Vagina (tissue), 2 donors: ENCODE data around the gene TBX18. TPM values are rescaled to one million over a fixed set of nuclear protein-coding genes. Genes with fewer than 3 reads are reported as not detected.

ENCODE experiments used
- DNase-seq, 2 donors: peaks; one replicate each; pipeline ENCODE4 v3.0.0-alpha.2; 2017; ENCODE audit errors: extremely low spot score in 2 of 2
- H3K27ac ChIP-seq: fragments of 200-600 bp; sonication (generic); one replicate; pipeline ENCODE4 v1.5.1; 2019
- H3K27me3 ChIP-seq: fragments of 200-600 bp; sonication (generic); one replicate; pipeline ENCODE4 v1.5.1; 2019
- H3K36me3 ChIP-seq, 2 donors: fragments of 200-600 bp; sonication (generic); one replicate each; pipeline ENCODE4 v1.5.1; 2017 to 2019
- H3K4me1 ChIP-seq: fragments of 200-600 bp; sonication (generic); one replicate; pipeline ENCODE4 v1.5.1; 2019
- H3K4me3 ChIP-seq, 2 donors: fragments of 200-600 bp; sonication (generic); 1 replicate in 1 of 2; 2 replicates in 1 of 2; pipeline ENCODE4 v1.5.1; 2016 to 2019
- H3K9me3 ChIP-seq: fragments of 200-600 bp; sonication (generic); one replicate; pipeline ENCODE4 v1.5.1; 2019
- POLR2A ChIP-seq, 2 donors: fragments of 450-650 bp; IDR thresholded peaks; one replicate each; pipeline ENCODE4 v1.6.1; 2017; ENCODE audit warnings: antibody characterized with exemption in 2 of 2, mild to moderate bottlenecking in 2 of 2, moderate library complexity in 2 of 2
- POLR2AphosphoS5 ChIP-seq, 2 donors: sonication (generic); formaldehyde crosslinking; IDR thresholded peaks; one replicate each; pipeline ENCODE4 v1.9.0; 2017; ENCODE audit warnings: antibody characterized with exemption in 2 of 2, mild to moderate bottlenecking in 2 of 2, low read depth in 1 of 2; ENCODE audit not compliant: insufficient read depth in 1 of 2
- intact Hi-C: fragments of 100-400 bp; cut with DNase I; formaldehyde crosslinking; loops from one replicate; pipeline ENCODE4 v1.15.1; 2023
- total RNA-seq: library from RNA; depleted of rRNA; stranded (reverse); fragments of >200 nt; gene quantifications from one replicate; pipeline ENCODE4 v1.2.3, GENCODE V29; 2016
- TF ChIP-seq, protein P1 (sequence below), 3 experiments: fragments of 450-650 bp in 2 of 3; fragments of 200-600 bp in 1 of 3; sonication (generic) in 1 of 3; IDR thresholded peaks; one replicate each; pipeline ENCODE4 v1.5.1; 2017 to 2019; ENCODE audit warnings: antibody characterized with exemption in 3 of 3, mild to moderate bottlenecking in 2 of 3, moderate library complexity in 2 of 3

Gene TBX18
- total RNA-seq, 1 donor from 2014 or later: 9.8 TPM

- Histone ChIP-seq H3K4me1 (peaks cover 7% of the 10 kb centered on the region), H3K27ac (no peak overlapping the region), H3K27me3 (no peaks in the 10 kb centered on the region), H3K36me3 (no peaks in the 10 kb centered on the region), H3K9me3 (no peaks in the 10 kb centered on the region), H3K4me3 (no peak overlapping the region)
- intact Hi-C loops: no loop called here
- TF ChIP-seq POLR2A (IDR thresholded peaks at IDR 0.05) (no peak), POLR2AphosphoS5 (IDR thresholded peaks at IDR 0.05; ENCODE audit: insufficient read depth in 1 of 2, low read depth in 1 of 2) (no peak)
- TF ChIP-seq, protein P1, sequence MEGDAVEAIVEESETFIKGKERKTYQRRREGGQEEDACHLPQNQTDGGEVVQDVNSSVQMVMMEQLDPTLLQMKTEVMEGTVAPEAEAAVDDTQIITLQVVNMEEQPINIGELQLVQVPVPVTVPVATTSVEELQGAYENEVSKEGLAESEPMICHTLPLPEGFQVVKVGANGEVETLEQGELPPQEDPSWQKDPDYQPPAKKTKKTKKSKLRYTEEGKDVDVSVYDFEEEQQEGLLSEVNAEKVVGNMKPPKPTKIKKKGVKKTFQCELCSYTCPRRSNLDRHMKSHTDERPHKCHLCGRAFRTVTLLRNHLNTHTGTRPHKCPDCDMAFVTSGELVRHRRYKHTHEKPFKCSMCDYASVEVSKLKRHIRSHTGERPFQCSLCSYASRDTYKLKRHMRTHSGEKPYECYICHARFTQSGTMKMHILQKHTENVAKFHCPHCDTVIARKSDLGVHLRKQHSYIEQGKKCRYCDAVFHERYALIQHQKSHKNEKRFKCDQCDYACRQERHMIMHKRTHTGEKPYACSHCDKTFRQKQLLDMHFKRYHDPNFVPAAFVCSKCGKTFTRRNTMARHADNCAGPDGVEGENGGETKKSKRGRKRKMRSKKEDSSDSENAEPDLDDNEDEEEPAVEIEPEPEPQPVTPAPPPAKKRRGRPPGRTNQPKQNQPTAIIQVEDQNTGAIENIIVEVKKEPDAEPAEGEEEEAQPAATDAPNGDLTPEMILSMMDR (IDR thresholded peaks at IDR 0.05): no peak
- DNase-seq: no peak
Measured at GRCh38 chr6:84804720-84805119, 40.3 kb upstream of the TBX18 start.

DNA sequence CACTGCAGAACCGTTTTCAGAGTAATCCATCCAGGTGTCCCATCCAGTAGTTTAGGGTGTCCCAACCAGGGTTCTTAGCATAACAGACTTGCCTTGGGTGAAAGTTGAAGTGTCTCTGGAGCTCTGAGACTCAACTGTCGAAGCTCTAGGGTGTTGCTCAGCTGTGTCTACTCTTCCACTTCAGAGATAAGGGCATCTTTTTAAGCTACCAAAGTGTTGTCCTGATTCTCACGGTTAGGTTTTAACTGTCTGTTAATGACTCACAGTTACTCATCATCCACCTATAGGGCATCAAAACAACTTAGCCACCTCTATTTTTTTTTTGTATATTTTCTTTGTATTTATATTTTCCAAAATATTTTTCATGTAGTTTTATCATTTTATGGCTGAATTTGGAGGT is 36.9 kb upstream of the TBX18 start:
- Histone ChIP-seq H3K9me3 (no peaks in the 10 kb centered on the region), H3K36me3 (no peaks in the 10 kb centered on the region), H3K27me3 (no peaks in the 10 kb centered on the region), H3K27ac (no peak overlapping the region), H3K4me3 (no peak overlapping the region), H3K4me1 (no peaks in the 10 kb centered on the region)
- no peak for DNase-seq
- TF ChIP-seq POLR2AphosphoS5 (IDR thresholded peaks at IDR 0.05; ENCODE audit: insufficient read depth in 1 of 2, low read depth in 1 of 2) (no peak), POLR2A (IDR thresholded peaks at IDR 0.05) (no peak)
- TF ChIP-seq, protein P1 (IDR thresholded peaks at IDR 0.05): no peak
- intact Hi-C loops: no loop called here

DNA sequence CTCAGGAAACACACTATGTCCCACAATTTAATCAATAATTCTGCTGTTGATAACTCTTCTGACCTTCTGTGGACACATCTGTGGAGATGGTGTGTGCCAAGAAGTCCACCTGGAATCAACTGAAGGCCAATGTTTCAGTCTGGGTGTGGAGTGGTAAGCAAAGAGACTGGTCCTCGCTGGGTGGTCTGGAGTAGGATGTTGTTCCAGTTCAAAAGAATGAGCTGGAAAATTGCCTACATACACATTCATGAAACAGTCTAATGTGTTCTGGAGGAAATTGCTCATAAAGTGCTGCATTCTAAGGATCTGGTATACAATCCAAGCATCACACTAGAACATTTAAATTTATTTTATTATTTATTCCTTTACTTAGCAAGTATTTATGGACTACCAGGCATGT is 33.9 kb upstream of the TBX18 start:
- Histone ChIP-seq H3K27ac (no peak overlapping the region), H3K9me3 (no peaks in the 10 kb centered on the region), H3K36me3 (no peaks in the 10 kb centered on the region), H3K4me1 (no peaks in the 10 kb centered on the region), H3K27me3 (no peaks in the 10 kb centered on the region), H3K4me3 (no peak overlapping the region)
- no peak for TF ChIP-seq POLR2AphosphoS5 (IDR thresholded peaks at IDR 0.05; ENCODE audit: insufficient read depth in 1 of 2, low read depth in 1 of 2)
- no peak for TF ChIP-seq POLR2A (IDR thresholded peaks at IDR 0.05)
- TF ChIP-seq, protein P1 (IDR thresholded peaks at IDR 0.05): no peak
- no peak for DNase-seq
- intact Hi-C loops: no loop called here

- intact Hi-C loops: no loop called here
- TF ChIP-seq, protein P1 (IDR thresholded peaks at IDR 0.05): no peak
- TF ChIP-seq POLR2AphosphoS5 (IDR thresholded peaks at IDR 0.05; ENCODE audit: insufficient read depth in 1 of 2, low read depth in 1 of 2): no peak
- no peak for TF ChIP-seq POLR2A (IDR thresholded peaks at IDR 0.05)
- no peaks in the 10 kb centered on the region for H3K4me1 ChIP-seq
- no peaks in the 10 kb centered on the region for H3K9me3 ChIP-seq
- no peak for DNase-seq
- no peaks in the 10 kb centered on the region for H3K27me3 ChIP-seq
- H3K27ac ChIP-seq: no peak overlapping the region
- H3K4me3 ChIP-seq: no peak overlapping the region
- no peaks in the 10 kb centered on the region for H3K36me3 ChIP-seq
Measured at GRCh38 chr6:84796343-84796742, 31.9 kb upstream of the TBX18 start.

DNA sequence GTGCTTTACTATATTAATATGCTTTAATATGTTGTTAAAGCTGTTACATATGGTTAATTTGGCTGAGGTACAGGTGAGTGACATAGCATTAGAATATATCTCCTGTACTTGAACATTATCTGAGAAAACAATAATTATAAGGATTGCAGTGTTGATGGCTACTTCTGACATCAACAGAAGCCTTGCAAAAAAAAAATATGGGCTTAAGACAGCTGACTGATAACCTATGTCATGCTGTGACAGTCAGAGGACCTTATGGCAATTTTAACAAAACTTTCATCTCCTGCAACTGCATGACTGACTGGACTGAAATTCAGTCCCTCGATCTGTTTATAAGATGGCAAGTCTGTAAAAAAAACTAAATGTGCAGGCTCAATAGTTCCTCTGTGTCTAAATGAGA is 27.5 kb upstream of the TBX18 start:
- TF ChIP-seq, protein P1 (IDR thresholded peaks at IDR 0.05): no peak
- no peak for TF ChIP-seq POLR2AphosphoS5 (IDR thresholded peaks at IDR 0.05; ENCODE audit: insufficient read depth in 1 of 2, low read depth in 1 of 2)
- TF ChIP-seq POLR2A (IDR thresholded peaks at IDR 0.05): no peak
- DNase-seq: no peak
- H3K9me3 ChIP-seq: no peaks in the 10 kb centered on the region
- no peaks in the 10 kb centered on the region for H3K27me3 ChIP-seq
- intact Hi-C loops: no loop called here
- no peaks in the 10 kb centered on the region for H3K4me1 ChIP-seq
- H3K27ac ChIP-seq: no peak overlapping the region
- H3K36me3 ChIP-seq: no peaks in the 10 kb centered on the region
- no peak overlapping the region for H3K4me3 ChIP-seq
